ENCODE measurements around the gene RXYLT1.

The RXYLT1 gene

DNA sequence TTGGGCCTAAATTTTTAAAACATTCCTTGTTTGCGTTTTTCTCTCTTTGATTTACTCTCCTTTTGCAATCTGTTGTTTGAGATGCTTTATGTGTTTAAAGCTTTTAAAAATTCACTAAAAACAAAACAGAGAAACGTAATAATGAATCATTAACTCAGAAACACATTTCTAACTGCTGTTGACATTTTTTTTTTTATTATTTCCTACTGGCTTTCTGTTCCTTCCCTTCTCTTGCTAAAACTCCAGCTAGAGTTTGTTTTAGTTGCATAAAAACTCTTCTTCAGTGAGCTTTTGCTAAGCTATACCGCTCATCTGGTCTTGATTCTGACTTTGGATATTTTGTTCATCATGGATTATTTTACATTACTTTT lies 35.8 kb downstream of the RXYLT1 start:
- TF ChIP-seq, protein P1, sequence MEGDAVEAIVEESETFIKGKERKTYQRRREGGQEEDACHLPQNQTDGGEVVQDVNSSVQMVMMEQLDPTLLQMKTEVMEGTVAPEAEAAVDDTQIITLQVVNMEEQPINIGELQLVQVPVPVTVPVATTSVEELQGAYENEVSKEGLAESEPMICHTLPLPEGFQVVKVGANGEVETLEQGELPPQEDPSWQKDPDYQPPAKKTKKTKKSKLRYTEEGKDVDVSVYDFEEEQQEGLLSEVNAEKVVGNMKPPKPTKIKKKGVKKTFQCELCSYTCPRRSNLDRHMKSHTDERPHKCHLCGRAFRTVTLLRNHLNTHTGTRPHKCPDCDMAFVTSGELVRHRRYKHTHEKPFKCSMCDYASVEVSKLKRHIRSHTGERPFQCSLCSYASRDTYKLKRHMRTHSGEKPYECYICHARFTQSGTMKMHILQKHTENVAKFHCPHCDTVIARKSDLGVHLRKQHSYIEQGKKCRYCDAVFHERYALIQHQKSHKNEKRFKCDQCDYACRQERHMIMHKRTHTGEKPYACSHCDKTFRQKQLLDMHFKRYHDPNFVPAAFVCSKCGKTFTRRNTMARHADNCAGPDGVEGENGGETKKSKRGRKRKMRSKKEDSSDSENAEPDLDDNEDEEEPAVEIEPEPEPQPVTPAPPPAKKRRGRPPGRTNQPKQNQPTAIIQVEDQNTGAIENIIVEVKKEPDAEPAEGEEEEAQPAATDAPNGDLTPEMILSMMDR (IDR thresholded peaks at IDR 0.05; ENCODE audit: low read length, missing control alignments) = no peak
- no peak for DNase-seq (ENCODE audit: low read depth)
- H3K4me3 ChIP-seq (replicated peaks; ENCODE audit: low read depth, low read length) = no peak overlapping the region

DNA sequence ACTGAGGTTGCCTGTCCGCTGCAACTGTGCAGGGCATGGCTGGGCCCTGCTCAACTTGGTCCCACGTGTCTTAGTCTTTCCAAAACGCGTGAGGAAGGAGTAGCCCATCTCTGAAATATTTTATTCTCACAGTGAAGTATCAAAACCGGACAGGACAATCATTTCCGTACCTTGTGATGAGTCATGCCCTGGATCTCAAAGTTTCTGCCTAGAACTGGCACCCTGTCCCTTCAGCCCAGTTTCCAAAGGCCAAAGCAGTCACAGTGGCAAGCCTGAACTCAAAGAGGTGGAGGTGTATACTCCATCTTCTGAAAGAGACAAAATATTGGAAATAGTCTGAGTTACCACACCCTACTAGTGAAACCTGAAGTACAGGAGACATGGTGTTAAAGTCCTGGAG lies 36.3 kb downstream of the RXYLT1 start:
- TF ChIP-seq, protein P1 (IDR thresholded peaks at IDR 0.05; ENCODE audit: low read length, missing control alignments) = no peak
- no peak overlapping the region for H3K4me3 ChIP-seq (replicated peaks; ENCODE audit: low read depth, low read length)
- DNase-seq (ENCODE audit: low read depth) = no peak

DNA sequence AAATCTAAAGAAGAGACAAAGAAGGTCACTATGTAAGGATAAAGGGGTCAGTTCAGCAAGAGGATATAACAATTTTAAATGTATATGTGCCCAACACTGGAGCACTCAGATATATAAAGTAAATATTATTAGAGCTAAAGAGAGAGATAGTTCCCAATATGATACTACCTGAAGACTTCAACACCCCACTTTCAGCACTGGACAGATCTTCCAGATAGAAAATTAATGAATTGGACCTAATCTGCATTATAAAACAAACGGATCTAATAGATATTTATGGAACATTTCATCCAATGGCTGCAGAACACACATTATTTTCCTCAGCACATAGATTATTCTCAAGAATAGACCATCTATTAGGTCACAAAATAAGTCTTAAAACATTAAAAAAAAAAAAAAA lies 40.7 kb downstream of the RXYLT1 start:
- no peak for DNase-seq (ENCODE audit: low read depth)
- H3K4me3 ChIP-seq (replicated peaks; ENCODE audit: low read depth, low read length) = no peak overlapping the region
- TF ChIP-seq, protein P1 (IDR thresholded peaks at IDR 0.05; ENCODE audit: low read length, missing control alignments) = no peak

DNA sequence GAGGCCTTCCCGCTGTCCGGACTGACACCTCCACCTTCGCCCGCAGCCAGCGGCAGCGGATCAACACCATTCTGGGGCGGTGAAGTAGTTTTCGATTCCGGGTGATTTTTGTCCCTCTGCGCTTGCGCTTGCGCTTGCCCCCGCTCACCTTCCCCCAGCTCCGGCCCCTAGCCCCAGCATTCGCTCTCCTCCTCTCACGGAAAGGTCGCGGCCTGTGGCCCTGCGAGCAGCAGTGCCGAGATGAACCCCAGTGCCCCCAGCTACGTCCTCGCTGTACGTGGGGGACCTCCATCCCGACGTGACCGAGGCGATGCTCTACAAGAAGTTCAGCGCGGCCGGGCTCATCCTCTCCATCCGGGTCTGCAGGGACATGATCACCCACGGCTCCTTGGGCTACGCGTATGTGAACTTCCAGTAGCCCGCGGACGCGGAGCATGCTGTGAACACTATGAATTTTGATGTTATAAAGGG lies 42.1 kb downstream of the RXYLT1 start:
- no peak for DNase-seq (ENCODE audit: low read depth)
- peak overlapping the region; percentile 51 for H3K4me3 ChIP-seq (replicated peaks; ENCODE audit: low read depth, low read length)
- TF ChIP-seq, protein P1 (IDR thresholded peaks at IDR 0.05; ENCODE audit: low read length, missing control alignments) = no peak

DNA sequence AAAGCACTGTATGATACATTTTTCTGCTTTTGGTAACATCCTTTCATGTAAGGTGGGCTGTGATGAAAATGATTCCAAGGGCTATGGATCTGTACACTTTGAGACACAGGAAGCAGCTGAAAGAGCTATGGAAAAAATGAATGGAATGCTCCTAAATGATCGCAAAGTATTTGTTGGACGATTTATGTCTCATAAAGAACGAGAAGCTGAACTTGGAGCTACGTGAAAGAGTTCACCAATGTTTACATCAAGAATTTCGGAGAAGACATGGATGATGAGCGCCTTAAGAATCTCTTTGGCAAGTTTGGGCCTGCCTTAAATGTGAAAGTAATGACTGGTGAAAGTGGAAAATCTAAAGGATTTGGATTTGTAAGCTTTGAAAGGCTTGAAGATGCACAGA lies 42.6 kb downstream of the RXYLT1 start:
- DNase-seq (ENCODE audit: low read depth) = peak; percentile 34
- TF ChIP-seq, protein P1 (IDR thresholded peaks at IDR 0.05; ENCODE audit: low read length, missing control alignments) = no peak
- H3K4me3 ChIP-seq (replicated peaks; ENCODE audit: low read depth, low read length) = peak overlapping the region; percentile 51

DNA sequence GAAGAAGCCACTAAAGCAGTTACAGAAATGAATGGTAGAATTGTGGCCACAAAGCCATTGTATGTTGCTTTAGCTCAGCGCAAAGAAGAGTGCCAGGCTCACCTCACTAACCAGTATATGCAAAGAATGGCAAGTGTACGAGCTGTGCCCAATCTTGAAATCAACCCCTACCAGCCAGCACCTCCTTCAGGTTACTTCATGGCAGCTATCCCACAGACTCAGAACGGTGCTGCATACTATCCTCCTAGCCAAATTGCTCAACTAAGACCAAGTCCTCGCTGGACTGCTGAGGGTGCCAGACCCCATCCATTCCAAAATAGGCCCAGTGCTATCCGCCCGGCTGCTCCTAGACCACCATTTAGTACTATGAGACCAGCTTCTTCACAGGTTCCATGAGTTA lies 43.3 kb downstream of the RXYLT1 start:
- no peak overlapping the region for H3K4me3 ChIP-seq (replicated peaks; ENCODE audit: low read depth, low read length)
- TF ChIP-seq, protein P1 (IDR thresholded peaks at IDR 0.05; ENCODE audit: low read length, missing control alignments) = no peak
- DNase-seq (ENCODE audit: low read depth) = no peak

DNA sequence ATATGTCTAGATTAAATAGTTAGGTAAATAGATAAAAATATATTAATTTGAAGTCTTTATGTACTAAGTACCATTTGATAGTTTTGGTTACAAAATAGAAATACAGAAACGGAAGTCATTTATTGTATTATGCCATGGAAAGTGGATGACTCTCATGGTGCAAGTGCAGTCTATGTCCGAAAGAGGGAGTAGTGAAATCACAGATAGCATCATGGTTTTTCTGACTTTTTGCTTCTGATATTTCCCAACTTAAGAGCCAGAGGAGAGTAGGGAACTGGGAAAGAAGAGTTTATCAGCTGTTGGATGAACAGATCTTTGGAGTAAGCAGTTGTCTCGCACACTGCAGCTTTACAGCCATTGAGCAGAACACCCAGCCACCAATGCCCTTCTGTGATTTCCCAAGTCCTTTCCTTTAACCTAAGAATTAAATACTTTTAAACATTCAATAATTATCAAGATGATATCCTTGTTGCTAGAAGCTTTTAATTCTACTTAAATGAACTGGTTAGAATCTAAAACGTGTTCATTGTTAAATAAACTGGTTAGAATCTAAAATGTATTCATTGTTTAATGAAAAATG lies 46.4 kb downstream of the RXYLT1 start:
- peak; percentile 87 for DNase-seq (ENCODE audit: low read depth)
- TF ChIP-seq, protein P1 (IDR thresholded peaks at IDR 0.05; ENCODE audit: low read length, missing control alignments) = peak; percentile 93
- H3K4me3 ChIP-seq (replicated peaks; ENCODE audit: low read depth, low read length) = no peak overlapping the region
